Epithelial cell of esophagus (primary cell): Measurements from ENCODE around the gene DMRT1.

ENCODE experiments used
- DNase-seq: peaks from one replicate; pipeline ENCODE4 v3.0.0; 2010; ENCODE audit warnings: low read depth
- H3K4me3 ChIP-seq: 2 replicates; pipeline ENCODE4 v1.5.1; 2011; ENCODE audit warnings: mild to moderate bottlenecking, low read length, control low read depth
- CTCF ChIP-seq: IDR thresholded peaks from 2 replicates; pipeline ENCODE4 v1.5.1; 2011; ENCODE audit warnings: low read depth, mild to moderate bottlenecking, low read length, control low read depth, inconsistent platforms; ENCODE audit not compliant: insufficient read depth; ENCODE audit errors: missing control alignments

DMRT1 gene

GRCh38 chr9:840343-840742, 1.2 kb upstream of the DMRT1 start:
- no peak for TF ChIP-seq CTCF
- no peak for DNase-seq

GRCh38 chr9:842635-843426, 1.3 kb downstream of the DMRT1 start:
- DNase-seq: no peak
- TF ChIP-seq CTCF: no peak

More at GRCh38 chr9:840343-840742, 1.2 kb upstream of the DMRT1 start:
- H3K4me3 ChIP-seq: no peak overlapping the region

GRCh38 chr9:843427-843785, 1.9 kb downstream of the DMRT1 start:
- TF ChIP-seq CTCF: no peak
- DNase-seq: no peak
- H3K4me3 ChIP-seq: no peak overlapping the region

More at GRCh38 chr9:842635-843426, 1.3 kb downstream of the DMRT1 start:
- H3K4me3 ChIP-seq: no peak overlapping the region

GRCh38 chr9:846852-847251, 5.4 kb downstream of the DMRT1 start:
- no peak for TF ChIP-seq CTCF
- DNase-seq: peak; percentile 69
- no peak overlapping the region for H3K4me3 ChIP-seq

GRCh38 chr9:847505-847904, 6.0 kb downstream of the DMRT1 start:
- H3K4me3 ChIP-seq: no peak overlapping the region
- no peak for DNase-seq
- TF ChIP-seq CTCF: no peak

GRCh38 chr9:849431-849830, 7.9 kb downstream of the DMRT1 start:
- TF ChIP-seq CTCF: no peak
- H3K4me3 ChIP-seq: no peak overlapping the region

GRCh38 chr9:852539-852938, 11.0 kb downstream of the DMRT1 start:
- DNase-seq: no peak
- TF ChIP-seq CTCF: no peak
- H3K4me3 ChIP-seq: no peak overlapping the region

More at GRCh38 chr9:849431-849830, 7.9 kb downstream of the DMRT1 start:
- no peak for DNase-seq
